HepG2 (cell line): ENCODE results near the gene BCORL1. TPM values are rescaled to one million over a fixed set of nuclear protein-coding genes. Genes with fewer than 3 reads are reported as not detected.

Experiments used
- ATAC-seq: fragments of 200-7000 bp; cut with Tn5 transposase; 3 replicates; pipeline ENCODE4 v1.9.1; 2020; ENCODE audit warnings: mild to moderate bottlenecking, moderate library complexity
- BruUV-seq: library from RNA; stranded (reverse); fragments of 400-500 nt; replicated peaks from 2 replicates; lab custom pipeline; 2021; lab: Mats Ljungman, UMichigan
- CTCF ChIA-PET: fragments of 300-600 bp; formaldehyde crosslinking; extraction: SDS; loops from one replicate; lab custom pipeline; 2021; ENCODE audit warnings: low total read pairs, inconsistent platforms, low intra/inter-chr PET ratio; lab: Yijun Ruan, JAX
- POLR2A ChIA-PET: fragments of 350-600 bp; sonication (Branson Sonifier 250); formaldehyde crosslinking; loops from one replicate; lab custom pipeline; 2020; ENCODE audit warnings: antibody characterized with exemption, inconsistent platforms; lab: Yijun Ruan, JAX
- DNase-seq: peaks from one replicate; pipeline ENCODE4 v3.0.0-alpha.2; 2015; ENCODE audit warnings: low spot score
- FAIRE-seq: peaks from 3 replicates; lab custom pipeline; 2011; peaks lifted over from hg19 to GRCh38; lab: Jason Lieb, UNC
- H2AFZ ChIP-seq: one replicate; pipeline ENCODE4 v1.6.1; 2011; ENCODE audit warnings: low read length, inconsistent platforms
- H3K27ac ChIP-seq: fragments of 300-600 bp; 3 replicates; pipeline ENCODE4 v1.8.0; 2011; ENCODE audit warnings: mixed run types, mild to moderate bottlenecking, mixed read lengths, low read length, inconsistent platforms; ENCODE audit not compliant: insufficient read depth; ENCODE audit errors: extremely low read length
- H3K27me3 ChIP-seq, 2 experiments: fragments of 200-600 bp in 1 of 2; 2 replicates in 1 of 2; 3 replicates in 1 of 2; pipeline versions ENCODE4 v1.6.0 to v1.8.0; 2011; ENCODE audit warnings: low read length in 2 of 2, mild to moderate bottlenecking in 2 of 2, moderate library complexity in 2 of 2, inconsistent platforms in 1 of 2; ENCODE audit not compliant: insufficient read depth in 2 of 2, control insufficient read depth in 1 of 2
- H3K36me3 ChIP-seq, 2 experiments: fragments of 200-600 bp in 1 of 2; replicated peaks in 1 of 2; 2 replicates in 1 of 2; 3 replicates in 1 of 2; pipeline versions ENCODE4 v1.5.1 to v1.8.0; 2011; ENCODE audit warnings: low read length in 2 of 2, inconsistent platforms in 1 of 2; ENCODE audit not compliant: insufficient read depth in 2 of 2, control insufficient read depth in 1 of 2
- H3K4me1 ChIP-seq: 2 replicates; pipeline ENCODE4 v1.5.1; 2012; ENCODE audit warnings: low read length, inconsistent platforms; ENCODE audit not compliant: insufficient read depth
- H3K4me2 ChIP-seq: 2 replicates; pipeline ENCODE4 v1.6.0; 2011; ENCODE audit warnings: low read depth, low read length, inconsistent platforms
- H3K4me3 ChIP-seq, 3 experiments: fragments of 200-600 bp in 1 of 3; sonication (generic), shearing (Covaris generic) in 1 of 3; replicated peaks in 1 of 3; 2 replicates each; pipeline ENCODE4 v1.5.1; 2011 to 2016; ENCODE audit warnings: low read length in 3 of 3, inconsistent platforms in 2 of 3, low read depth in 2 of 3, mild to moderate bottlenecking in 2 of 3, control low read depth in 1 of 3, mixed read lengths in 1 of 3; ENCODE audit not compliant: insufficient read depth in 1 of 3
- H3K79me2 ChIP-seq: one replicate; pipeline ENCODE4 v1.6.1; 2011; ENCODE audit warnings: low read length, inconsistent platforms; ENCODE audit not compliant: insufficient read depth
- H3K9ac ChIP-seq: 2 replicates; pipeline ENCODE4 v1.6.0; 2011; ENCODE audit warnings: mild to moderate bottlenecking, low read depth, low read length, inconsistent platforms; ENCODE audit not compliant: insufficient read depth
- H3K9me3 ChIP-seq: 2 replicates; pipeline ENCODE4 v1.5.1; 2012; ENCODE audit warnings: mild to moderate bottlenecking, low read length
- H4K20me1 ChIP-seq: 2 replicates; pipeline ENCODE4 v1.6.0; 2011; ENCODE audit warnings: inconsistent platforms, mild to moderate bottlenecking, low read length, moderate library complexity; ENCODE audit not compliant: insufficient read depth
- AKAP8 ChIP-seq: sonication (generic); formaldehyde crosslinking; IDR thresholded peaks from 2 replicates; pipeline ENCODE4 v1.5.1; 2020; ENCODE audit warnings: mild to moderate bottlenecking, missing genetic modification reagents
- ARID2 ChIP-seq: sonication (generic); formaldehyde crosslinking; IDR thresholded peaks from 2 replicates; pipeline ENCODE4 v1.8.1; 2022; ENCODE audit warnings: mild to moderate bottlenecking, missing genetic modification reagents, borderline replicate concordance
- BRCA1 ChIP-seq: sonication (generic); formaldehyde crosslinking; IDR thresholded peaks from 2 replicates; pipeline ENCODE4 v1.4.0; 2020; ENCODE audit warnings: missing genetic modification reagents
- CENPT ChIP-seq: sonication (generic); formaldehyde crosslinking; IDR thresholded peaks from 2 replicates; pipeline ENCODE4 v1.8.0; 2022; ENCODE audit warnings: low read depth, mild to moderate bottlenecking, moderate library complexity, missing genetic modification reagents
- HDAC6 ChIP-seq: fragments of 200-600 bp; sonication (generic); IDR thresholded peaks from 2 replicates; pipeline ENCODE4 v1.7.0; 2017; ENCODE audit warnings: mild to moderate bottlenecking, antibody characterized with exemption, low read length, low read depth
- HOXD1 ChIP-seq: sonication (generic); formaldehyde crosslinking; IDR thresholded peaks from 2 replicates; pipeline ENCODE4 v1.5.0; 2020; ENCODE audit warnings: missing genetic modification reagents
- KDM2A ChIP-seq: sonication (generic); formaldehyde crosslinking; IDR thresholded peaks from 2 replicates; pipeline ENCODE4 v1.4.0; 2020; ENCODE audit warnings: low read depth, missing genetic modification reagents, borderline replicate concordance
- KDM5A ChIP-seq: fragments of 200-600 bp; sonication (generic); IDR thresholded peaks from 2 replicates; pipeline ENCODE4 v1.7.0; 2018; ENCODE audit warnings: antibody characterized with exemption, mild to moderate bottlenecking, low read length, borderline replicate concordance
- KLF16 ChIP-seq, 2 experiments: sonication (generic) in 1 of 2; formaldehyde crosslinking in 1 of 2; IDR thresholded peaks; 2 replicates each; pipeline versions ENCODE4 v1.6.1 to v1.8.0; 2016 to 2023; ENCODE audit warnings: missing genetic modification reagents in 2 of 2, missing compliant biosample characterization in 1 of 2
- MAFG ChIP-seq: sonication (generic); formaldehyde crosslinking; IDR thresholded peaks from 2 replicates; pipeline ENCODE4 v1.5.1; 2020; ENCODE audit warnings: mild to moderate bottlenecking, missing genetic modification reagents
- MEF2D ChIP-seq: sonication (generic); formaldehyde crosslinking; IDR thresholded peaks from 2 replicates; pipeline ENCODE4 v1.5.1; 2020; ENCODE audit warnings: mild to moderate bottlenecking, missing genetic modification reagents
- NFKB2 ChIP-seq: sonication (generic); formaldehyde crosslinking; IDR thresholded peaks from 2 replicates; pipeline ENCODE4 v1.4.0; 2020; ENCODE audit warnings: missing genetic modification reagents, borderline replicate concordance
- U2AF1 ChIP-seq: fragments of 200-400 bp; formaldehyde crosslinking; optimal IDR thresholded peaks from 2 replicates; pipeline ENCODE3; 2017; ENCODE audit warnings: mild to moderate bottlenecking, low read depth, low read length
- XBP1 ChIP-seq: sonication (generic); formaldehyde crosslinking; IDR thresholded peaks from 2 replicates; pipeline ENCODE4 v1.5.0; 2020; ENCODE audit warnings: missing genetic modification reagents
- ZNF430 ChIP-seq: sonication (generic); formaldehyde crosslinking; IDR thresholded peaks from 2 replicates; pipeline ENCODE4 v1.9.0; 2021; ENCODE audit warnings: mild to moderate bottlenecking, missing genetic modification reagents
- ZNF839 ChIP-seq: sonication (generic); formaldehyde crosslinking; IDR thresholded peaks from 2 replicates; pipeline ENCODE4 v1.4.0; 2020; ENCODE audit warnings: missing genetic modification reagents, mild to moderate bottlenecking, borderline replicate concordance
- WGBS: methylation state at CpG from one replicate; pipeline ENCODE4 v1.1.6; 2017; ENCODE audit warnings: low lambda C conversion rate; 5-methylcytosine and 5-hydroxymethylcytosine counted together
- in situ Hi-C: cut with HindIII; loops from 2 replicates; pipeline ENCODE4 v1.10.0; 2017; ENCODE audit warnings: low pct_unique_long_range_greater_than_20kb; ENCODE audit not compliant: extremely low pct_ligation_motif_present
- intact Hi-C: fragments of 100-400 bp; cut with micrococcal nuclease; formaldehyde crosslinking; loops from one replicate; pipeline ENCODE4 v1.10.0; 2022; ENCODE audit not compliant: unreplicated experiment
- polyA plus RNA-seq, 8 experiments: library from polyadenylated mRNA; depleted of rRNA in 3 of 8; stranded (reverse) in 7 of 8; unstranded in 1 of 8; fragments of >200 nt; fragmentation: Illumina TruSeq in 4 of 8; extraction: Trizol in 4 of 8; gene quantifications; 2 replicates each; pipeline versions ENCODE4 v1.2.1 to v1.2.3, GENCODE V29; 2011 to 2016; ENCODE audit warnings: low read depth in 4 of 8, missing spikeins in 1 of 8, mixed read lengths in 1 of 8; ENCODE audit not compliant: insufficient read depth in 1 of 8
- total RNA-seq, 5 experiments: library from RNA; depleted of rRNA; stranded (reverse); fragments of >200 nt; fragmentation: Illumina TruSeq; extraction: Trizol; gene quantifications; 2 replicates each; pipeline ENCODE4 v1.2.3, GENCODE V29; 2016; ENCODE audit warnings: low read depth in 1 of 5
- TF ChIP-seq, protein P1 (sequence below): sonication (generic); formaldehyde crosslinking; IDR thresholded peaks from 2 replicates; pipeline ENCODE4 v1.4.0; 2020; ENCODE audit warnings: mild to moderate bottlenecking, missing genetic modification reagents

The BCORL1 gene
- total and polyA plus RNA-seq, 2 of the 13 experiments (the other 11 are each of a cell fraction or from before 2014, with no cell fraction given): 0.67 to 1.4 TPM

DNA sequence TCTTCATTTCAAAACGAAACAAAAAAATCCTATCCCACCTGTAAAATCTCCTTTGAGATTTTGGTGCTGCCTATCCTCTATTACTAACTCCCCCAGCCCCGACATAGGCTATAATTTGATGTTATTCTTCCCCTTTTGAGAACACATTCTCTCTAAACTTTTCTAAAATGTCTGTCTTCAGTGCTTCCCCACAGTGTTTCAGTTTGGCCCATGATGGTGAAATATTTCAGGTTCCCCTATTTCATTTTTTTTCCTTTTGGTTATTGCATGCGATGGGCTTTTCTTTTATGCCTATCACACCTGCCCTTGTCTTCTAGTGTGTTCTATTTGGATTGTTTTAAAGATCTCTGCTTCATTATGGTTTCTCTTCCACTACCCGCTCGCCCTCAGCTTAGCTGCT, 14.7 kb downstream of the BCORL1 start:
- WGBS: 94% methylated on average over 5 of the region's 5 CpGs
- in situ Hi-C loops: no loop called here
- no peak overlapping the region for H3K9ac ChIP-seq
- H4K20me1 ChIP-seq: no peaks in the 10 kb centered on the region
- intact Hi-C loops: no loop called here
- no peak overlapping the region for H2AFZ ChIP-seq
- no peak overlapping the region for H3K4me2 ChIP-seq
- H3K4me3 ChIP-seq: no peak overlapping the region
- H3K9me3 ChIP-seq: no peaks in the 10 kb centered on the region
- no peaks in the 10 kb centered on the region for H3K27me3 ChIP-seq
- H3K79me2 ChIP-seq: no peaks in the 10 kb centered on the region
- no peak for TF ChIP-seq KDM5A
- no peak for TF ChIP-seq BRCA1
- TF ChIP-seq KDM2A (CRISPR knock-in tag): no peak
- no peak for TF ChIP-seq CENPT (CRISPR knock-in tag)
- no peak for TF ChIP-seq XBP1 (CRISPR knock-in tag)
- TF ChIP-seq ZNF430 (CRISPR knock-in tag): no peak
- TF ChIP-seq HOXD1 (CRISPR knock-in tag): no peak
- TF ChIP-seq ZNF839 (CRISPR knock-in tag): no peak
- TF ChIP-seq MAFG: no peak
- no peak for TF ChIP-seq AKAP8
- TF ChIP-seq, protein P1, sequence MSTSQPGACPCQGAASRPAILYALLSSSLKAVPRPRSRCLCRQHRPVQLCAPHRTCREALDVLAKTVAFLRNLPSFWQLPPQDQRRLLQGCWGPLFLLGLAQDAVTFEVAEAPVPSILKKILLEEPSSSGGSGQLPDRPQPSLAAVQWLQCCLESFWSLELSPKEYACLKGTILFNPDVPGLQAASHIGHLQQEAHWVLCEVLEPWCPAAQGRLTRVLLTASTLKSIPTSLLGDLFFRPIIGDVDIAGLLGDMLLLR: no peak
- no peak for TF ChIP-seq U2AF1
- no peak for TF ChIP-seq MEF2D (CRISPR knock-in tag)
- TF ChIP-seq KLF16 (CRISPR knock-in tag; IDR thresholded peaks at IDR 0.05): no peak
- no peak for TF ChIP-seq ARID2 (CRISPR knock-in tag)
- TF ChIP-seq NFKB2: no peak
- no peak for TF ChIP-seq HDAC6
- no peak for FAIRE-seq
- no peak for ATAC-seq
- 0 out of 2 replicates have a peak, but pooled peaks cover 9% of the 10 kb centered on the region for H3K4me1 ChIP-seq
- no TSS peak for BruUV-seq
- no peak for DNase-seq
- H3K27ac ChIP-seq: no peak overlapping the region
- H3K36me3 ChIP-seq: no peaks in the 10 kb centered on the region
- CTCF ChIA-PET: no interaction called here
- POLR2A ChIA-PET: no interaction called here
